ENCODE measurements around the gene ADGRF4.

DNA sequence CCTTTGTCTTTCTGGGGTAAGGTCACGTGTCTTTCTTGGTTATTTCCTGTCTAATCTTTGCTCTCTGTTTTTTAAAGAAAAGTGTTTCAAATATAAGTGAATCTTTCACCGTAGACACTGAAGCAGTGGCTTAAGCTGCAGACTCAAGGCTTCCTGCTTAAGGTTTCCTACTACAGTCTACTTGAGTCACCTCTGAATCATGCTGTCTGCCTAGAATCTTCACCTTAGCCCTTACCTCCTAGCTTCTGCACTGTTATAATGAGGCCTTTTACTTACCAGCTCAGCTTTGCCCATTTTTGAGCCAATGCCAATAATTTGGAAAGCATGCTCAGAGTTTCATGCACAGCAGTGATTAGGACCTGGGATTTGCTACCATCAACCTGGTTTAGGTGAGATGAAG, 30.6 kb downstream of the ADGRF4 start:
- TF ChIP-seq, protein P1, sequence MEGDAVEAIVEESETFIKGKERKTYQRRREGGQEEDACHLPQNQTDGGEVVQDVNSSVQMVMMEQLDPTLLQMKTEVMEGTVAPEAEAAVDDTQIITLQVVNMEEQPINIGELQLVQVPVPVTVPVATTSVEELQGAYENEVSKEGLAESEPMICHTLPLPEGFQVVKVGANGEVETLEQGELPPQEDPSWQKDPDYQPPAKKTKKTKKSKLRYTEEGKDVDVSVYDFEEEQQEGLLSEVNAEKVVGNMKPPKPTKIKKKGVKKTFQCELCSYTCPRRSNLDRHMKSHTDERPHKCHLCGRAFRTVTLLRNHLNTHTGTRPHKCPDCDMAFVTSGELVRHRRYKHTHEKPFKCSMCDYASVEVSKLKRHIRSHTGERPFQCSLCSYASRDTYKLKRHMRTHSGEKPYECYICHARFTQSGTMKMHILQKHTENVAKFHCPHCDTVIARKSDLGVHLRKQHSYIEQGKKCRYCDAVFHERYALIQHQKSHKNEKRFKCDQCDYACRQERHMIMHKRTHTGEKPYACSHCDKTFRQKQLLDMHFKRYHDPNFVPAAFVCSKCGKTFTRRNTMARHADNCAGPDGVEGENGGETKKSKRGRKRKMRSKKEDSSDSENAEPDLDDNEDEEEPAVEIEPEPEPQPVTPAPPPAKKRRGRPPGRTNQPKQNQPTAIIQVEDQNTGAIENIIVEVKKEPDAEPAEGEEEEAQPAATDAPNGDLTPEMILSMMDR (IDR thresholded peaks at IDR 0.05), result no peak
- no peak for TF ChIP-seq POLR2A (IDR thresholded peaks at IDR 0.05)
